ENCODE measurements around the gene SLC39A11. TPM values are rescaled to one million over a fixed set of nuclear protein-coding genes. Genes with fewer than 3 reads are reported as not detected.

Gene SLC39A11
- total RNA-seq, 2 experiments from 2014 or later, result 25.6 to 51.5 TPM

DNA sequence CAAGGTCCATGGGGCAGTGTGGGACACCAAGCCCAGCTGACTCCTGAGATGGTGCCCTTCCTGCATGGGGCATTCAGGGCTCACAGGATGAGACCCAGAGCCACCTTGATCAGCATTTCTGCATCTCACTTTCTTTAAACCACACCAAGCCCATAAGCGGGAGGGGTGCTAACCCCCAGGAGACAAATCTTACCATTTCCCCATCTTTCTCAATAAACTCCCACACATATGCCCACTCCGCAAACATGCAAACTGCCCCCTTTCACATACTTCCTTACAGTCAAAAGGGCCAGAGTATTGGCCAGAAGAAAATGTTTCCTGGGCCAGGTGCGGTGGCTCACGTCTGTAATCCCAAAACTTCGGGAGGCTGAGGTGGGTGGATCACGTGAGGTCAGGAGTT, 3.7 kb upstream of the SLC39A11 start:
- no peaks in the 10 kb centered on the region for H3K9me3 ChIP-seq (ENCODE audit: low read length)
- no peaks in the 10 kb centered on the region for H3K36me3 ChIP-seq (ENCODE audit: insufficient read depth, low read length)
- no peak for DNase-seq (ENCODE audit: low spot score)
- H3K27ac ChIP-seq (ENCODE audit: low read depth, low read length, poor library complexity, severe bottlenecking), result no peak overlapping the region
- no peak overlapping the region for H3K4me3 ChIP-seq (ENCODE audit: low read depth, low read length, poor library complexity, severe bottlenecking)
- H2AFZ ChIP-seq (ENCODE audit: low read length), result no peak overlapping the region
- intact Hi-C loops (cut with micrococcal nuclease; ENCODE audit: unreplicated experiment), result no loop called here
- ChIA-PET POLR2A (interaction anchor here (0.6 kb wide), 1 partner anchor 16 kb away, joined by 6 read pairs; no protein-coding TSS in a partner anchor), CTCF (ENCODE audit: unreplicated experiment) (no interaction called here)
- no peak overlapping the region for H3K4me2 ChIP-seq (ENCODE audit: low read length)
- peaks cover 9% of the 10 kb centered on the region; the same call in 1 of the 2 replicates for H3K79me2 ChIP-seq (ENCODE audit: insufficient read depth, low read depth, low read length)
- H4K20me1 ChIP-seq (ENCODE audit: insufficient read depth, low read length), result no peaks in the 10 kb centered on the region
- no TSS peak for BruUV-seq (replicated peaks)
- H3K9me2 ChIP-seq (ENCODE audit: insufficient read depth, low read length), result no peaks in the 10 kb centered on the region
- TF ChIP-seq EZH2phosphoT487 (IDR thresholded peaks at IDR 0.05; ENCODE audit: borderline replicate concordance, low read depth, low read length) (no peak), CTCF (conservative IDR thresholded peaks at IDR 0.05; ENCODE audit: low read length) (no peak)
- peaks cover 21% of the 10 kb centered on the region for H3K4me1 ChIP-seq (ENCODE audit: insufficient read depth, low read length, poor library complexity, severe bottlenecking)

DNA sequence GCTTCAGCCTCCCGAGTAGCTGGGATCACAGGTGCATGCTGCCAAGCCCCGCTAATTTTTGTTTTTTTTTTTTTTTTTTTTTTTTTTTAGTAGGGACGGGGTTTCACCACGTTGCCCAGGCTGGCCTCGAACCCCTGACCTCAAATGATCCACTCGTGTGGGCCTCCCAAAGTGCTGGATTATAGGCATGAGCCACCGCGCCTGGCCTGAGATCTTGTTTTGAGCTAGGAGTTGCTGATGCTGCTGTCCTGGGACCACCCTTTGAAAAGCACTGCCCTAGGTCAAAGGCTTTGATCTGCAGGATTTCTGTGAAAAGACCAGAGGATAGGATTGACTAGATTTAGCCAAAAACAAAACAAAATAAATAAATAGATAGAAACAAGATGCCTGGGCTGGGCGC, 798 bp upstream of the SLC39A11 start:
- ChIA-PET CTCF (ENCODE audit: unreplicated experiment) (interaction anchor here (0.6 kb wide), 1 partner anchor 80 kb away, joined by 3 read pairs; no protein-coding TSS in a partner anchor), POLR2A (interaction anchor here (0.6 to 1.7 kb wide), 4 partner anchors 40 to 567 kb away, joined by 4 to 6 read pairs (median 4); no protein-coding TSS in a partner anchor)
- Histone ChIP-seq H3K4me1 (ENCODE audit: insufficient read depth, low read length, poor library complexity, severe bottlenecking) (peaks cover 24% of the 10 kb centered on the region), H3K9me3 (ENCODE audit: low read length) (no peaks in the 10 kb centered on the region), H3K4me3 (ENCODE audit: low read depth, low read length, poor library complexity, severe bottlenecking) (no peak overlapping the region), H2AFZ (ENCODE audit: low read length) (peak overlapping the region; percentile 85), H3K36me3 (ENCODE audit: insufficient read depth, low read length) (no peaks in the 10 kb centered on the region), H3K27ac (ENCODE audit: low read depth, low read length, poor library complexity, severe bottlenecking) (no peak overlapping the region), H3K9me2 (ENCODE audit: insufficient read depth, low read length) (no peaks in the 10 kb centered on the region), H3K79me2 (ENCODE audit: insufficient read depth, low read depth, low read length) (peaks cover 9% of the 10 kb centered on the region; the same call in 1 of the 2 replicates), H4K20me1 (ENCODE audit: insufficient read depth, low read length) (no peaks in the 10 kb centered on the region), H3K4me2 (ENCODE audit: low read length) (peak overlapping the region; percentile 95; the same call in 1 of the 2 replicates)
- DNase-seq (ENCODE audit: low spot score), result no peak
- no TSS peak for BruUV-seq (replicated peaks)
- no peak for TF ChIP-seq EZH2phosphoT487 (IDR thresholded peaks at IDR 0.05; ENCODE audit: borderline replicate concordance, low read depth, low read length)
- no peak for TF ChIP-seq CTCF (conservative IDR thresholded peaks at IDR 0.05; ENCODE audit: low read length)
- intact Hi-C loops (cut with micrococcal nuclease; ENCODE audit: unreplicated experiment), result loop anchor here (2.0 kb wide), 1 partner anchor 100 kb away; the partner anchor contains the start of gene COG1

All from OCI-LY7 (cell line).